SK-N-SH (cell line): ENCODE measurements around the gene UBD. TPM values are rescaled to one million over a fixed set of nuclear protein-coding genes. Genes with fewer than 3 reads are reported as not detected.

ENCODE experiments used
- CTCF ChIA-PET: fragments of 300-600, 350-600 bp; formaldehyde crosslinking; extraction: SDS; loops from one replicate; lab custom pipeline; 2021; lab: Yijun Ruan, JAX
- POLR2A ChIA-PET: fragments of 350-600 bp; sonication (Branson Sonifier 250); formaldehyde crosslinking; extraction: SDS; loops from one replicate; lab custom pipeline; 2020; ENCODE audit warnings: antibody characterized with exemption, inconsistent platforms; lab: Yijun Ruan, JAX
- DNase-seq: peaks from one replicate; pipeline ENCODE4 v3.0.0; 2012
- H2AFZ ChIP-seq: fragments of 200-600 bp; sonication (generic); 2 replicates; pipeline ENCODE4 v1.8.1; 2016; ENCODE audit warnings: antibody characterized with exemption, mild to moderate bottlenecking, low read depth
- H3F3A ChIP-seq: fragments of 200-600 bp; sonication (generic); replicated peaks from 2 replicates; pipeline ENCODE3; 2016; ENCODE audit warnings: antibody characterized with exemption, mild to moderate bottlenecking; ENCODE audit not compliant: insufficient read depth
- H3K27ac ChIP-seq, 2 experiments: fragments of 200-500 bp in 1 of 2; fragments of 200-600 bp in 1 of 2; sonication (Bioruptor generic) in 1 of 2; sonication (generic), shearing (Covaris generic) in 1 of 2; 2 replicates each; pipeline versions ENCODE4 v1.5.1 to v1.6.1; 2014 to 2016; ENCODE audit warnings: low read depth in 2 of 2, inconsistent platforms in 1 of 2, low read length in 1 of 2, mild to moderate bottlenecking in 1 of 2, mixed read lengths in 1 of 2
- H3K27me3 ChIP-seq: fragments of 200-600 bp; sonication (generic), shearing (Covaris generic); 2 replicates; pipeline ENCODE4 v1.6.1; 2016; ENCODE audit warnings: mixed run types; ENCODE audit not compliant: insufficient read depth
- H3K36me3 ChIP-seq, 2 experiments: fragments of 200-500 bp in 1 of 2; fragments of 200-600 bp in 1 of 2; sonication (Bioruptor generic) in 1 of 2; sonication (generic) in 1 of 2; replicated peaks in 1 of 2; 2 replicates each; pipeline versions ENCODE3 to v1.5.1; 2014 to 2016; ENCODE audit warnings: low read length in 1 of 2, mild to moderate bottlenecking in 1 of 2; ENCODE audit not compliant: insufficient read depth in 2 of 2, control insufficient read depth in 1 of 2
- H3K4me1 ChIP-seq, 2 experiments: fragments of 200-500 bp in 1 of 2; fragments of 200-600 bp in 1 of 2; sonication (Bioruptor generic) in 1 of 2; sonication (generic), shearing (Covaris generic) in 1 of 2; 2 replicates each; pipeline versions ENCODE4 v1.5.1 to v1.6.1; 2014 to 2016; ENCODE audit warnings: low read depth in 1 of 2, low read length in 1 of 2, mixed run types in 1 of 2; ENCODE audit not compliant: insufficient read depth in 2 of 2, control insufficient read depth in 1 of 2
- H3K4me2 ChIP-seq: fragments of 200-600 bp; sonication (generic), shearing (Covaris generic); 2 replicates; pipeline ENCODE4 v1.6.1; 2017; ENCODE audit warnings: mixed run types
- H3K4me3 ChIP-seq, 2 experiments: fragments of 200-500 bp in 1 of 2; fragments of 200-600 bp in 1 of 2; sonication (Bioruptor generic) in 1 of 2; sonication (generic), shearing (Covaris generic) in 1 of 2; 2 replicates each; pipeline versions ENCODE4 v1.5.1 to v1.8.1; 2014 to 2016; ENCODE audit warnings: low read depth in 2 of 2, inconsistent platforms in 1 of 2, low read length in 1 of 2, mild to moderate bottlenecking in 1 of 2, mixed read lengths in 1 of 2, moderate library complexity in 1 of 2
- H3K79me2 ChIP-seq: fragments of 200-600 bp; sonication (generic); 2 replicates; pipeline ENCODE4 v1.8.1; 2017; ENCODE audit warnings: mild to moderate bottlenecking; ENCODE audit not compliant: insufficient read depth
- H3K9ac ChIP-seq: fragments of 200-600 bp; sonication (generic); 2 replicates; pipeline ENCODE4 v1.6.1; 2017; ENCODE audit warnings: mixed run types
- H3K9me2 ChIP-seq: fragments of 200-600 bp; sonication (generic); 2 replicates; pipeline ENCODE4 v1.6.1; 2017; ENCODE audit warnings: mixed run types
- H3K9me3 ChIP-seq: fragments of 200-600 bp; sonication (generic); 2 replicates; pipeline ENCODE4 v1.6.1; 2017; ENCODE audit warnings: mixed run types, mild to moderate bottlenecking, moderate library complexity
- H4K20me1 ChIP-seq: fragments of 200-600 bp; sonication (generic); 2 replicates; pipeline ENCODE4 v1.6.1; 2017; ENCODE audit warnings: mild to moderate bottlenecking, mixed run types; ENCODE audit not compliant: insufficient read depth
- FOSL2 ChIP-seq: IDR thresholded peaks from 2 replicates; pipeline ENCODE4 v1.4.0; 2012; ENCODE audit warnings: low read depth, mild to moderate bottlenecking, moderate library complexity, borderline replicate concordance
- FOXJ3 ChIP-seq: sonication (generic); formaldehyde crosslinking; IDR thresholded peaks from 2 replicates; pipeline ENCODE4 v1.5.1; 2020; ENCODE audit warnings: mild to moderate bottlenecking, missing genetic modification reagents
- GABPA ChIP-seq: IDR thresholded peaks from 2 replicates; pipeline ENCODE4 v1.4.0; 2012; ENCODE audit warnings: low read depth, mild to moderate bottlenecking
- GATA2 ChIP-seq: sonication (generic); formaldehyde crosslinking; IDR thresholded peaks from 2 replicates; pipeline ENCODE4 v1.5.0; 2020; ENCODE audit warnings: mild to moderate bottlenecking, missing genetic modification reagents
- JUND ChIP-seq: IDR thresholded peaks from 2 replicates; pipeline ENCODE4 v1.4.0; 2012
- MEF2A ChIP-seq: IDR thresholded peaks from 2 replicates; pipeline ENCODE4 v1.4.0; 2012; ENCODE audit warnings: low read depth, borderline replicate concordance
- NFIC ChIP-seq: IDR thresholded peaks from 2 replicates; pipeline ENCODE4 v1.4.0; 2012; ENCODE audit warnings: borderline replicate concordance
- NRF1 ChIP-seq: IDR thresholded peaks from 2 replicates; pipeline ENCODE4 v1.6.1; 2012; ENCODE audit warnings: low read depth, mild to moderate bottlenecking, low read length
- POLR2AphosphoS5 ChIP-seq: IDR thresholded peaks from 2 replicates; pipeline ENCODE4 v1.6.1; 2012; ENCODE audit warnings: low read depth, low read length
- RAD21 ChIP-seq: IDR thresholded peaks from 2 replicates; pipeline ENCODE4 v1.6.1; 2012; ENCODE audit warnings: mild to moderate bottlenecking, low read length
- RCOR1 ChIP-seq: fragments of 150-350 bp; IDR thresholded peaks from 2 replicates; pipeline ENCODE4 v1.6.1; 2017; ENCODE audit warnings: antibody characterized with exemption, low read length
- SIN3A ChIP-seq: IDR thresholded peaks from 2 replicates; pipeline ENCODE4 v1.6.1; 2012; ENCODE audit warnings: low read depth, mild to moderate bottlenecking, low read length, moderate library complexity, borderline replicate concordance
- SMC3 ChIP-seq: IDR thresholded peaks from 2 replicates; pipeline ENCODE4 v1.6.1; 2012; ENCODE audit warnings: low read depth, low read length, improper control_type of control experiment
- TCF12 ChIP-seq: IDR thresholded peaks from 2 replicates; pipeline ENCODE4 v1.4.0; 2012
- YY1 ChIP-seq: IDR thresholded peaks from 2 replicates; pipeline ENCODE4 v1.4.0; 2012; ENCODE audit warnings: low read depth, mild to moderate bottlenecking
- WGBS: methylation state at CpG from one replicate; pipeline ENCODE4 v1.1.6; 2017; ENCODE audit warnings: low lambda C conversion rate; 5-methylcytosine and 5-hydroxymethylcytosine counted together
- polyA plus RNA-seq, 3 experiments: library from polyadenylated mRNA; depleted of rRNA; stranded (reverse); fragments of >200 nt; gene quantifications; 2 replicates each; pipeline ENCODE4 v1.2.3, GENCODE V29; 2012
- TF ChIP-seq, protein P1 (sequence below): fragments of 150-350 bp; IDR thresholded peaks from 2 replicates; pipeline ENCODE4 v1.6.1; 2016; ENCODE audit warnings: mild to moderate bottlenecking, low read depth, low read length

UBD gene
- polyA plus RNA-seq, 1 of the 3 experiments (the other 2 are of a cell fraction), result not detected

DNA sequence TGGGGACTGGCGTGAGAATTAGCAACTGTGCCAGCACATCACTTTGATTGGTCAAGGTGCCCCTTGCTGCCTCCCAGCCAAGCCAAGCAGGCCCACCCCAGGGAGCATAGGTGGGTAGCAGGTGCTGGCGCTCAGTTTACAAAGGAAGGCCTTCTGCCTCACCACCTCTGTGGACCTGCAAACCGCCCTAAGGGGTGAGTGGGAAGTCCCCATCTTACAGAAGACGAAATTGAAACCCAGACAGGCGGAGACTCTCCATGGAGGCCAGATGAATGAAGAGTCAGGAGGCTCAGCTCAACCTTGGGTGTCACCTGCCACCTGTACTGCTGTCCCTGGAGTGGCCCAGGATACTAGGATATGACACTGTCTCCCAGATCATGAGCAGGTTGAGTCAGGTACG lies 50.3 kb downstream of the UBD start:
- POLR2A ChIA-PET, result no interaction called here
- no peaks in the 10 kb centered on the region for H3K9me2 ChIP-seq
- TF ChIP-seq, protein P1, sequence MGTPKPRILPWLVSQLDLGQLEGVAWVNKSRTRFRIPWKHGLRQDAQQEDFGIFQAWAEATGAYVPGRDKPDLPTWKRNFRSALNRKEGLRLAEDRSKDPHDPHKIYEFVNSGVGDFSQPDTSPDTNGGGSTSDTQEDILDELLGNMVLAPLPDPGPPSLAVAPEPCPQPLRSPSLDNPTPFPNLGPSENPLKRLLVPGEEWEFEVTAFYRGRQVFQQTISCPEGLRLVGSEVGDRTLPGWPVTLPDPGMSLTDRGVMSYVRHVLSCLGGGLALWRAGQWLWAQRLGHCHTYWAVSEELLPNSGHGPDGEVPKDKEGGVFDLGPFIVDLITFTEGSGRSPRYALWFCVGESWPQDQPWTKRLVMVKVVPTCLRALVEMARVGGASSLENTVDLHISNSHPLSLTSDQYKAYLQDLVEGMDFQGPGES, result no peak
- TF ChIP-seq YY1 (no peak), POLR2AphosphoS5 (no peak), MEF2A (no peak), RCOR1 (no peak), FOSL2 (no peak), TCF12 (no peak), GABPA (no peak), RAD21 (no peak), NRF1 (no peak)
- no peak overlapping the region for H2AFZ ChIP-seq
- no peak overlapping the region for H3K27ac ChIP-seq
- H3K36me3 ChIP-seq, result no peaks in the 10 kb centered on the region
- H3K9ac ChIP-seq, result no peak overlapping the region
- no peak overlapping the region for H3K4me3 ChIP-seq
- H3K27me3 ChIP-seq, result peaks cover 53% of the 10 kb centered on the region
- no peak overlapping the region for H3K4me2 ChIP-seq
- H4K20me1 ChIP-seq, result no peaks in the 10 kb centered on the region
- no peaks in the 10 kb centered on the region for H3K4me1 ChIP-seq
- H3K79me2 ChIP-seq, result no peaks in the 10 kb centered on the region
- no peaks in the 10 kb centered on the region for H3F3A ChIP-seq
- no peak for DNase-seq
- CTCF ChIA-PET, result interaction anchor here (1.5 kb wide), 1 partner anchor 23 kb away, joined by 4 read pairs; no protein-coding TSS in a partner anchor
- WGBS, result 4% methylated on average over 5 of the region's 6 CpGs
- H3K9me3 ChIP-seq, result no peaks in the 10 kb centered on the region

DNA sequence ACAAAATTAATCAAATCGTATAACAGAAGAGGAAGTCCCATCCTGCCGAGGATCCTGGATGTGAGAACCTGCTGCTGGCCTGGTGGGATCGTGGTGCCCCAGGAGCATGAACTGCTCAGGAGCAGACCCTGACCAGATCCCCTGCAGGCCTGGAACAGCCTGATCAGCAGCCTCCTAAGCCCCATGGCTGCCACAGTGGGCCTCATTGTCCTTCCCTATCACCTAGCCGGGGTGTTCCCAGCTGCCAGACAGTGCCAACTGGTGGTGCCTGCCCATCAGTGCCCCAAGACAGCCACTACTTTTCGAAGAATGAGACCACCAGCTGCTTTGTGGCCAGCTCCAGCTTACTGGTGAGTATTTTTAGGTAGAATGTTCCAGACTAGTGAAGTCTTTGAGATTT lies 52.2 kb downstream of the UBD start:
- Histone ChIP-seq H3K4me3 (no peak overlapping the region), H3K4me2 (no peak overlapping the region), H3K36me3 (no peaks in the 10 kb centered on the region), H3K4me1 (0 out of 4 replicates have a peak, but pooled peaks cover 0 to 2% of the 10 kb centered on the region in 2 experiments)
- TF ChIP-seq GABPA (no peak), SIN3A (no peak), YY1 (no peak), FOXJ3 (no peak), GATA2 (CRISPR knock-in tag) (no peak), SMC3 (no peak), NFIC (no peak), JUND (no peak)
- TF ChIP-seq, all 33 proteins: peak for 0
- H3F3A ChIP-seq, result no peaks in the 10 kb centered on the region
- no peak overlapping the region for H2AFZ ChIP-seq
- no peak for DNase-seq
- H3K9me2 ChIP-seq, result no peaks in the 10 kb centered on the region
- no peaks in the 10 kb centered on the region for H3K9me3 ChIP-seq
- H3K27ac ChIP-seq, result no peak overlapping the region
- H3K79me2 ChIP-seq, result no peaks in the 10 kb centered on the region
- no peak overlapping the region for H3K9ac ChIP-seq
- no peaks in the 10 kb centered on the region for H4K20me1 ChIP-seq
- 2% methylated on average over 5 of the region's 5 CpGs for WGBS
- ChIA-PET CTCF (interaction anchor here (1.0 kb wide), 1 partner anchor 11 kb away, joined by 3 read pairs; no protein-coding TSS in a partner anchor), POLR2A (no interaction called here)
- peaks cover 53% of the 10 kb centered on the region for H3K27me3 ChIP-seq
